Activated CD8-positive, alpha-beta memory T cell treated with anti-CD3 and anti-CD28 coated beads, Interleukin-2, amount 10 ng/mL, durations not matched to agents 7 days and 5 days (primary cell): ENCODE results near the gene ENTREP1. TPM values are rescaled to one million over a fixed set of nuclear protein-coding genes. Genes with fewer than 3 reads are reported as not detected.
"Not testable (repeated sequence)": the region's sequence is repeated elsewhere in the genome, so short reads cannot be mapped to it uniquely, and the experiment has no call there.

ENCODE experiments used
- ATAC-seq: fragments of 150-1000 bp; cut with Tn5 transposase; one replicate; pipeline ENCODE4 v1.10.0; 2021; ENCODE audit warnings: moderate library complexity
- CTCF ChIA-PET: fragments of 350-600 bp; sonication (Branson Sonifier 250); formaldehyde crosslinking; loops from one replicate; lab custom pipeline; 2021; ENCODE audit warnings: antibody characterized with exemption; lab: Charles Lee
- DNase-seq: peaks from one replicate; pipeline ENCODE4 v3.0.0-alpha.2; 2020
- H3K27ac Mint-ChIP-seq: one replicate; pipeline ENCODE4 v1.8.0; 2021; ENCODE audit warnings: mild to moderate bottlenecking, mixed read lengths
- H3K27me3 Mint-ChIP-seq: one replicate; pipeline ENCODE4 v1.8.0; 2021; ENCODE audit warnings: mixed read lengths
- H3K36me3 Mint-ChIP-seq: one replicate; pipeline ENCODE4 v1.8.0; 2021; ENCODE audit warnings: mild to moderate bottlenecking, mixed read lengths
- H3K4me1 Mint-ChIP-seq: one replicate; pipeline ENCODE4 v1.8.0; 2021; ENCODE audit warnings: mixed read lengths
- H3K4me3 Mint-ChIP-seq: one replicate; pipeline ENCODE4 v1.8.0; 2021; ENCODE audit warnings: mild to moderate bottlenecking, moderate library complexity, mixed read lengths
- H3K9me3 Mint-ChIP-seq: one replicate; pipeline ENCODE4 v1.8.0; 2022; ENCODE audit warnings: low read depth, mixed read lengths
- total RNA-seq, 2 experiments: library from RNA; stranded (reverse); gene quantifications; one replicate each; pipeline ENCODE4 v1.2.3, GENCODE V29; 2021

The ENTREP1 gene
- total RNA-seq, 2 experiments from 2014 or later, result not detected

DNA sequence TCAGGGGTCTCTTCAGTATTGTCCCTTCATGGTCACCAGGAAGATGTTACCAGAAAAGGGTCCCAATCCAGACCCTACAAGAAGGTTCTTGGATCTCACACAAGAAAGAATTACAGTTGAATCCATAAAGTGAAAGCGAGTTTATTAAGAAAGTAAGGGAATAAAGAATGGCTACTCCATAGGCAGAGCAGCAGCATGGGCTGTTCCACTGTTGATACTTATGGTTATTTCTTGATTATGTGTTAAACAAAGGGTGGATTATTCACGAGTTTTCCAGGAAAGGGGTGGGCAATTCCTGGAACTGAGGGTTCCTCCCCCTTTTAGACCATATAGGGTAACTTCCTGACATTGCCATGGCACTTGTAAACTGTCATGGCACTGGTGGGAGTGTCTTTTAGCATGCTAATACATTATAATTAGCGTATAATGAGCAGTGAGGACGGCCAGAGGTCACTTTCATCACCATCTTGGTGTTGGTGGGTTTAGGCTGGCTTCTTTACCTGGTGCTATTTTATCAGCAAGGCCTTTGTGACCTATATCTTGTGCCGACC is 18.0 kb upstream of the ENTREP1 start:
- peaks cover 15% of the 10 kb centered on the region for H3K27me3 Mint-ChIP-seq
- H3K36me3 Mint-ChIP-seq, CTCF ChIA-PET, H3K4me1 Mint-ChIP-seq, DNase-seq, ATAC-seq, H3K9me3 Mint-ChIP-seq, H3K4me3 Mint-ChIP-seq, H3K27ac Mint-ChIP-seq: not testable (repeated sequence)

DNA sequence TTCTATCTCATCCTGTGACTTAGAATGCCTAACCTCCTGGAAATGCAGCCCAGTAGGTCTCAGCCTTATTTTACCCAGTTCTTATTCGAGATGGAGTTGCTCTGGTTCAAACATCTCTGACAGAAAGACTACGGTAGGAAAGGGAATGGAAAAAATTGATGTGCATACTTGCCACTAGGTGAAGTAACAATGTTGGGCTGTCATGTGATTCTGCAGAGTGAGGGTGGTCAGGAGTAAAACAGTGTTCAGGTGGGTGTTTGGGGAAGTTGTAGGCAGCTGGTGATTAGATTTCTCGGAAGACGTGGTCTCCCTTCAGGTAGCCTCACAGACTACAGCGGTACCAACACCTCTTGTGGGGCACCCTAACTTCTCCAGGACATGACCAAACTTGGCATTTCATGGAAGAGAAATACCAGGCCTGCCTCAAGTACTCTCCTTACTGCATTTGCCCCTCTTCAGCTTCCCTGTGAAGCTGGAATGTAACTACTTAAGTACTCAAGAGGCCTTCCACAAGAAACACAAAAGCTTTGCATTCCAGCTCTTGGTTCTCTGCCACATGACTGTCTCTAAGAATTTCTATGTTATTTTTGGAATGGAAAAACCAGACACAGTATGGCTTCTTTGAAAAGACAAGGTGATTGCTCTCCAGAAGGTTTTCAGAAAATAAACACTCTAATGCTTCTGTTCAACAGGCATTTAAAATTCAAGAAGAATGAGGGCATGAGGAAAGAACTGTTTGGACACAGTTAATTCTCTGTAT is 17.4 kb upstream of the ENTREP1 start:
- CTCF ChIA-PET, result no interaction called here
- no peaks in the 10 kb centered on the region for H3K4me1 Mint-ChIP-seq
- H3K36me3 Mint-ChIP-seq, result no peaks in the 10 kb centered on the region
- ATAC-seq (no peak), DNase-seq (no peak)
- H3K4me3 Mint-ChIP-seq, result no peak overlapping the region
- H3K9me3 Mint-ChIP-seq, result no peaks in the 10 kb centered on the region
- no peak overlapping the region for H3K27ac Mint-ChIP-seq
- peaks cover 15% of the 10 kb centered on the region for H3K27me3 Mint-ChIP-seq

DNA sequence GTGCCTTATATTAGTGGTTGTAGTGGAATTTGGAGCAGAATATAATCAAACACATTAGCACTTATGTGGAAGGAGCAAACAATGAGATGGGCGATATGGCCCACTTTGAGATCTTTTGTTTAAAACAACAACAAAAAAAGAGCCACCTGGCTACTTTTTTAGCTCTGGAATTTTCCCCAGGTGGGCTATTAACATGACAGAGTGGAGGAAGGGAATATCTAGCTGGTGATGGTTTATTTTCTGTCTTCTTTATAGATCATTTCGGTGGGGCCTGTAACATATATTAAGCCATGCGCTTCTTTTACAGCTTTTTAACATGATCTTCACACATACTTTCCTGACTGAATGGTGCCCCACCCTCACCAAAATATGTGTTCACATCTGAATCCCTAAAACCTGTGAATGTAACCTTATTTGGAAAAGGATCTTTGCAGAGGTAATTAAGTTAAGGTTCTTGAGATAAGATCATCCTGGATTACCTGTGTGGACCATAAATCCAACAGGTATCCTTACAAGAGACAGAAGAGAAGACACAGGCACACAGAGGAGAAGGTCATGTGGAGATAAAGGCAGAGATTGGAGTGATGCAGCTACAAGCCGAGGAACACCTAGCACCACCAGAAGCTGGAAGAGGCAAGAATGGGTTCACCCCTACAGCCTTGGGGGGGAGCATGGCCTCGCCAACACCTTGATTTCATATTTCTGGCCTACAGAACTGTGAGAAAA is 16.6 kb upstream of the ENTREP1 start:
- H3K4me1 Mint-ChIP-seq, result no peaks in the 10 kb centered on the region
- no peak overlapping the region for H3K27ac Mint-ChIP-seq
- H3K36me3 Mint-ChIP-seq, result no peaks in the 10 kb centered on the region
- no peak for ATAC-seq
- H3K4me3 Mint-ChIP-seq, result no peak overlapping the region
- H3K9me3 Mint-ChIP-seq, result no peaks in the 10 kb centered on the region
- CTCF ChIA-PET, result no interaction called here
- H3K27me3 Mint-ChIP-seq, result peaks cover 12% of the 10 kb centered on the region
- DNase-seq, result no peak

DNA sequence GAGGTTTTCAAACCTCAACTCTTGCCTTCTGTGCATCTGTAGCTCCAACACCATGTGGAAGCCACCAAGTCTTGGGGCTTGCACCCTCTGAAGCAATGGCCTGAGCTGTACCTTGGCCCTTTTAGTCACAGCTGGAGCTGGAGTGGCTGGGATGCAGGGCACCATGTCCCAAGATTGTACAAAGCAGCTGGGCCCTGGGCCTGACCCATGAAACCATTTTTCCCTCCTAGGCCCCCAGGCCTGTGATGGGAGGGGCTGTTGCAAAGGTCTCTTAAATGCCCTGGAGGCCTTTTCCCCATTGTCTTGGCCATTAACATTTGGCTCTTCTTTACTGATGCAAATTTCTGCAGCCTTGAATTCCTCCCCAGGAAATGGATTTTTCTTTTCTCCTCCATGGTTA is 11.8 kb upstream of the ENTREP1 start:
- CTCF ChIA-PET, result no interaction called here
- no peak overlapping the region for H3K4me3 Mint-ChIP-seq
- peaks cover 3% of the 10 kb centered on the region for H3K36me3 Mint-ChIP-seq
- H3K27ac Mint-ChIP-seq, result no peak overlapping the region
- H3K27me3 Mint-ChIP-seq, result peaks cover 3% of the 10 kb centered on the region
- peaks cover 4% of the 10 kb centered on the region for H3K9me3 Mint-ChIP-seq
- ATAC-seq (no peak), DNase-seq (no peak)
- peaks cover 2% of the 10 kb centered on the region for H3K4me1 Mint-ChIP-seq

DNA sequence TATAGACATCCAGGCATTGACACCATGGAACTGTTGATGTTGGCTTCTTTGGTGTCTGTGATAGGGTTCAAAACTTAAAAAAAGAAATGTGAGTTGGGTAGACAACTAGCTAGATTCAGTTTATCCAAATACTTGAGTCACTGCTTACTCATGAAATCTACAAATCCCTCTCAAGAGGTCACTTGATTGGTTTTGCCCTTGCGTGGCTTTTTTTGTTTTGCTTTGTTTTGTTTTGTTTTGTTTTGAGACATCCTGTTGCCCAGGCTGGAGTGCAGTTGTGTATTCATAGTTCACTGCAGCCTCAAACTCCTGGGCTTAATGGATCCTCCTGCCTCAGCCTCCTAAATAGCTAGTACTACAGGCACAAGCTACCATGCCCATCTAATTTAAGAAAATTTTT is 10.5 kb upstream of the ENTREP1 start:
- Mint-ChIP-seq H3K27me3 (peaks cover 3% of the 10 kb centered on the region), H3K27ac (no peak overlapping the region), H3K4me3 (no peak overlapping the region), H3K36me3 (peaks cover 3% of the 10 kb centered on the region), H3K9me3 (peaks cover 4% of the 10 kb centered on the region), H3K4me1 (peaks cover 2% of the 10 kb centered on the region)
- DNase-seq (no peak), ATAC-seq (no peak)
- CTCF ChIA-PET, result no interaction called here

DNA sequence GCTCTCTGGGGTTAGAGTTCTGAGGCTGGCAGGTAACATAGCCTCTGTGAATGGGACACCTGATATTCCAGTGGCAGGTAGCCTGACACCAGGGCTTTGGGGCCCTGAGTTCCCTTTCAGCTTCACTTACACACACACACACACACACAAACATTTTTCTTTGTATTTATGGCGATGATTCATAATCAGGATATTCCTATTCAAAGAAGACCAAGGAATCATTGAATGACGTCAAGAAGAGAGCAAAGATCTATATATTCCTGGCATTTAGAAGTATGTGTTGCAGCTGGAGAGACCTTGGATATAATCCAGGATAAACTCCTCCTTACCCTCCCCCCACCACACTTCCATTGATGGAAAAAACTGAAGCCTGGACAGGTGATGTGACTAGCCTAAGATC is 7.9 kb upstream of the ENTREP1 start:
- H3K4me3 Mint-ChIP-seq, result no peak overlapping the region
- no peak for DNase-seq
- no peak for ATAC-seq
- H3K36me3 Mint-ChIP-seq, result peaks cover 3% of the 10 kb centered on the region
- peaks cover 4% of the 10 kb centered on the region for H3K9me3 Mint-ChIP-seq
- peaks cover 2% of the 10 kb centered on the region for H3K4me1 Mint-ChIP-seq
- H3K27ac Mint-ChIP-seq, result no peak overlapping the region
- CTCF ChIA-PET, result no interaction called here
- H3K27me3 Mint-ChIP-seq, result peaks cover 3% of the 10 kb centered on the region

DNA sequence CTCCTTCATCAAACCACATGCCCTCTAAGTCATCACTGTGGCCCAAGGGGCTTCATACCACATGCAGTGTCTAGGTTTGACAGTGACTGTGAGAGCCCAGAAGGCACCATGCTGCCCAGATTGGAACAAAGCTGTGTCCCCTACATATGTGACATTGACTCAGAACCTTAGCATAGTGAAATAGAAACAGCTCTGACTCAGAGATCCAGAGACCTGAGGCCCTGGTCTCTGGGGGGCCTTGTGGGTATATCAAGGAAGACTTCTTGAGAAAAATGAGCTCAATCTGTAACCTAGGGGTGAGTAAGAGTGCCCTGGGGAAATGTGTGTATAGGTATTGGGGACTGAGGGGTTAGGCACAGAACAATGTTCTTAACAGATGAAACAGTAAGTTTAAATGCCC is 7.1 kb upstream of the ENTREP1 start:
- H3K27ac Mint-ChIP-seq, result no peak overlapping the region
- CTCF ChIA-PET, result no interaction called here
- ATAC-seq, result no peak
- H3K4me3 Mint-ChIP-seq, result no peak overlapping the region
- H3K4me1 Mint-ChIP-seq, result peaks cover 2% of the 10 kb centered on the region
- peaks cover 3% of the 10 kb centered on the region for H3K36me3 Mint-ChIP-seq
- DNase-seq, result no peak
- peaks cover 8% of the 10 kb centered on the region for H3K27me3 Mint-ChIP-seq
- H3K9me3 Mint-ChIP-seq, result peaks cover 4% of the 10 kb centered on the region

DNA sequence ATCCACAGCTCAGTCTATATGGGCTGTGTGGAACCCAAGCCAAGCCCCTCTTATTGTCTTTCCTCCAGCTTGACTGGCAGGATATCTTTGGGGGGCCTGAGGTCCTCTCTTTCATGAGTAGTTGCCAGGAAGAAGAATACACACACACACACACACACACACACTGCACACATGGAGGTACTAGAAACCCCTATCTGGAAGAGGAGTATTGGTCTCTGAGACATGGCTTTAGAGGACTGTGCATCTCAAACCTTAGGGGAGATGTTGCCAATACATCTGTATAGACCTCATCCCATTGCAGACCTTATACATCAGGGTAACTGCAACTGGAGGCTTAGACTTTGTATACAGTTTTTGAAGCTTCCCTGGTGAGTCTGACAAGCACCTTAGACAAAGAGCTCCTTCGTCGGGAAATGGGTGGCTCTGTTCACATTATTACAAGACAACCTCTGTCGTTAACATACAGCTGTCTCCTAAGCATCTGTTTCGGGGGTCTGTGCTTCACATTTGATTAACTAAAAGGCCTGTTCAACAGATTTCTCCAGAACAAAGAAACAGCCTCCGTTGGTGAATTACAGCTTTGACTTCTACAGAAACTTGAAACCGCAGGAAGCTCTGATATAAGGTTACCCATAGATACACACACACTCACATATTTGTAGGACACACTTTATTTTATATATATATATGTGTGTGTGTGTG is 5.5 kb upstream of the ENTREP1 start:
- H3K4me1 Mint-ChIP-seq, result peaks cover 2% of the 10 kb centered on the region
- no peak for DNase-seq

DNA sequence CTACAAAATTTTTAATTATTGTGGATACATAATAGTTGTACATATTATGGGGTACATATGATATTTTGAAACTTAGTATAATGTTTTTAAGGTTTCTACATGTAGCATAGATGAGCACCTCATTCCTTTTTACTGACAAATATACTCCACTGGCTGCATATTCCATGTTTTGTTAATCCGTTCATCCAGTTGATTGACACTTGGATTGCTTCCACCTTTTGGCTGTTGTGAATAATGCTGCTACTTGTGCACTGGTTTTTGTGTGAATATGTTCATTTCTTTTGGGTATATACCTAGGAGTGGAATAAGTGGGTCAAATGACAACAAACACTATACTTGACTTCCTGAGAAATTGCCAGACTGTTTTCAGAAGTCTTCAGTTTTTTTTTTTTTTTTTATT is 2.8 kb upstream of the ENTREP1 start:
- no peaks in the 10 kb centered on the region for H3K36me3 Mint-ChIP-seq
- H3K4me3 Mint-ChIP-seq, result no peak overlapping the region
- no peak for ATAC-seq
- DNase-seq, result no peak
- CTCF ChIA-PET, result no interaction called here
- H3K27ac Mint-ChIP-seq, result no peak overlapping the region
- peaks cover 6% of the 10 kb centered on the region for H3K4me1 Mint-ChIP-seq
- no peaks in the 10 kb centered on the region for H3K9me3 Mint-ChIP-seq
- H3K27me3 Mint-ChIP-seq, result peaks cover 42% of the 10 kb centered on the region

More for the DNA sequence above, 5.5 kb upstream of the ENTREP1 start:
- no peaks in the 10 kb centered on the region for H3K36me3 Mint-ChIP-seq
- peaks cover 22% of the 10 kb centered on the region for H3K27me3 Mint-ChIP-seq
- H3K4me3 Mint-ChIP-seq, result no peak overlapping the region
- no peaks in the 10 kb centered on the region for H3K9me3 Mint-ChIP-seq
- no peak for ATAC-seq
- CTCF ChIA-PET, result no interaction called here
- no peak overlapping the region for H3K27ac Mint-ChIP-seq

DNA sequence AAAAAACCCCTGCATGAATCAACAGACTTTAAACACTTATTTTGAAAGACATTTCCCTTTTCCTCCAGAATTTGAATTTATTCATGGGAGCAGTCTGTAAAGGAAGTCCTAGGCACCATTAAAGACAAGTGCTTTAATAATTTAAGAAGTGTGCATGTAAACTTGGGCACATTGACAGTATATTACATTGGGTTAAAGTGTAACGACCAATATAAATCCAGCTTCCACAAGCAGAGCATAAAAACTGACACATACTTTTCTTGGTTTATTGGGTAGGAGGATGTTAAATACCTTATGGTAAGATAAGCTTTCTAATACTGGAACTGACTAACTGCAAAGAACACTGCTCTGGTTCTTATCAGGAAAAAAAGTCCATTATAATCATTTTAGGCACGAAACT is 1.2 kb upstream of the ENTREP1 start:
- DNase-seq (no peak), ATAC-seq (no peak)
- Mint-ChIP-seq H3K27ac (no peak overlapping the region), H3K27me3 (peaks cover 53% of the 10 kb centered on the region), H3K36me3 (no peaks in the 10 kb centered on the region), H3K4me1 (peaks cover 4% of the 10 kb centered on the region), H3K4me3 (no peak overlapping the region), H3K9me3 (no peaks in the 10 kb centered on the region)
- CTCF ChIA-PET, result no interaction called here

DNA sequence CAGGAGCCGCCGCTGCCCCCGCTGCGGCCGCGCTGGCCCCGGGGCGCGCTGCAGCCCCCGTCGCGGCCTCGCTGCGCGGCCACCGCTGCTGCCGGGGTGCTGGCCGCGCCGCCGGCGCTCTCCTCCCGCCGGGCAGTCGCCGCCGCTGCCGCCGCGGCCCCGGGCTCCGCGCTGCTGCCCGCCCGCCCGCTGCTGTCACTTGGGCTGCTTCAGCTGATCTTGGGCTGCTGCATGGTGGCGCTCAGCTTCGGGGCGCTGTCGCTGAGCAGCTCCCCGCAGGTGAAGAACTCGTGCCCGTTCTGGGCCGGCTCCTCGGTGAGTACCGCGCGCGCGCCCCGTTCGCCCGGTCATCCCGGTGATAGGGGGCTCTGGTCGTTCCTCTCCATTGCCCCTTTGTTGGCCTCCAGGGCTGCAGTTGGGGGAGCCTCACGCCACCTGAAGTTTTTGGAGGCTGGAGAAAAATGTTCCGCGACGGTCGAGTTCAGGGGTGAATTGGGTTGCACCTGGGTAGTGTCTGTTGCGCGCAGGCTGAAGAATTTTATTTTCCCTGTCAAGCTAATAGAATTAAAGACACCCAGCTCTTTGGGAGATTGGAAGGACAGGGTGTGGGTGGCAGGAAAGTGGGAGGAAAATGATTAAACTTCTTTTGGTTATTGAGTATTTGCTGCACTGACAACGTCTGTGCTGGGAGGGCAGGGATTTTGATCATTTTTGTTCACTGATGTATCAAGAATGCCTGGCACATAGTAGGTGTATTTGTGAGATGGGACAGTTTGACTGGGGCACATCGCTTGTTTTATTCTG is 596 bp downstream of the ENTREP1 start:
- no peak overlapping the region for H3K27ac Mint-ChIP-seq
- peaks cover 4% of the 10 kb centered on the region for H3K4me1 Mint-ChIP-seq
- H3K9me3 Mint-ChIP-seq, result no peaks in the 10 kb centered on the region
- H3K36me3 Mint-ChIP-seq, result no peaks in the 10 kb centered on the region
- CTCF ChIA-PET, result no interaction called here
- ATAC-seq (no peak), DNase-seq (no peak)
- peaks cover 56% of the 10 kb centered on the region for H3K27me3 Mint-ChIP-seq
- H3K4me3 Mint-ChIP-seq, result peak overlapping the region; percentile 32

DNA sequence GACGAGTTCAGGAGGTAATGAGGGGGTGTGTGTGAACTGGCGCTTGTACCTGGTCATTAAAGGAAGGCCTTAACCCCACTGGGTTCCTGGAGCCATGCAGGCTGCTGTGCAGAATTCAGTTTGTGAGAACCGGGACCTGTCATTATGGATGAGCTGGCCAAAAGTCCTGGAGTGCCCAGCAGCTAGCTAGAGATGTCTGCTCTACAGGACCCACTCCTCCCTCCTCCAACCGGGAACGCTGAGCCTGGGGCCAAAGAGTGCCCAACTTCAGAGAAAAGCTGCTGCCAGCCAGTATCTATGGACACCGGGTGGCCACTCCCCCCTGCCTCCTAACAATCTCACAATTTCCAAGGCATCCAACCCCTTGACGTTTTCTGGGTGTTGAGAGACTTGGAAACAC is 1.2 kb downstream of the ENTREP1 start:
- DNase-seq, result no peak
- no peak overlapping the region for H3K27ac Mint-ChIP-seq
- no peaks in the 10 kb centered on the region for H3K36me3 Mint-ChIP-seq
- peaks cover 59% of the 10 kb centered on the region for H3K27me3 Mint-ChIP-seq
- no peaks in the 10 kb centered on the region for H3K9me3 Mint-ChIP-seq
- no peak overlapping the region for H3K4me3 Mint-ChIP-seq
- no peak for ATAC-seq
- peaks cover 4% of the 10 kb centered on the region for H3K4me1 Mint-ChIP-seq
- CTCF ChIA-PET, result no interaction called here

DNA sequence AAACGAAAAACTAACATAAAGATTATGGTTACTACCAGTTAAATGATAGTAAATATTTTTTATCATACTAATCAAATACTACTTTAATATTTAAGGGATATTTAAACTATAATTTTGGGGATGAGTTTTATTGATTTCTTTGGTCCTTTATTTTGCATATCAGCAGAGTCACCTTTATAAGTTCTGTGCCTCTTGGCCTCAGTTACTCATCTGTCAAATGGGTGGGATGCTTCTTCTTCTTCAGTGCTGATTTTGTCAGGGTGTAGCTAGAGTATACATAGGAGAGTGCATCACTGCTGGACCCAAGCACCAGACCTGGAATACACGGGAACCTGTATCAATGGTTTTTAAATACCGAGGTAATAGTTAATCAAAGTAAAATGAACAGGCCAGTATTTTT is 5.6 kb downstream of the ENTREP1 start:
- Mint-ChIP-seq H3K27ac (no peak overlapping the region), H3K4me3 (no peak overlapping the region), H3K4me1 (peaks cover 3% of the 10 kb centered on the region), H3K9me3 (no peaks in the 10 kb centered on the region), H3K27me3 (peaks cover 35% of the 10 kb centered on the region), H3K36me3 (no peaks in the 10 kb centered on the region)
- CTCF ChIA-PET, result no interaction called here
- ATAC-seq (no peak), DNase-seq (no peak)
